GM19467 (cell line): ENCODE data around the gene ALPG.
"Not testable (repeated sequence)": the region's sequence is repeated elsewhere in the genome, so short reads cannot be mapped to it uniquely, and the experiment has no call there.

Source experiments
- ATAC-seq: cut with Tn5 transposase; IDR thresholded peaks from one replicate; pipeline ENCODE4 v1.9.1; 2021; ENCODE audit warnings: mild to moderate bottlenecking, moderate library complexity; ENCODE audit not compliant: unreplicated experiment

The ALPG gene

GRCh38 chr2:232418466-232419244, 12.0 kb downstream of the ALPG start:
- ATAC-seq, result no peak

GRCh38 chr2:232419245-232420072, 12.8 kb downstream of the ALPG start:
- ATAC-seq, result no peak

GRCh38 chr2:232420073-232420454, 13.4 kb downstream of the ALPG start:
- ATAC-seq, result no peak

- ATAC-seq, result no peak
These were observed 14.0 kb downstream of the ALPG start for GRCh38 chr2:232420463-232421188.

- ATAC-seq, result no peak
These were observed 14.6 kb downstream of the ALPG start for GRCh38 chr2:232421189-232421785.

DNA sequence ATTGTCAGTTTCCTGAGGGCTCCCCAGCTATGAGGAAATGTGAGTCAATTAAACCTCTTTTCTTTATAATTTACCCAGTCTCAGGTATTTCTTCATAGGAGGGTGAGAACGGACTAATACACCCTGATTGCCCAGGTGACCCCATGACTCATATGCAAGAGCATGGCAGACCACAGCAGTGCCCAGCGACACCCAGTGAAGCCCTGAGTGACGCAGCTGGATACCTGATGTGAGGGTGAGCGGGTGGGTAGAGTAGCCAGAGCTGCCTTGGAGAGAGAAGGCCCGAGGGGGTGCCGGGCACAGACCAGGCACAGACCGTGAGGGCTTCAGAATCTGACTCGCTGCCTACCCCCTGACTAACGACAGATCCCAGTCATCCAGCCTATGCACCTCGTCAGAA, 15.4 kb downstream of the ALPG start:
- ATAC-seq, result no peak

- not testable (repeated sequence) for ATAC-seq
These were observed 16.4 kb downstream of the ALPG start for GRCh38 chr2:232422996-232423395.

DNA sequence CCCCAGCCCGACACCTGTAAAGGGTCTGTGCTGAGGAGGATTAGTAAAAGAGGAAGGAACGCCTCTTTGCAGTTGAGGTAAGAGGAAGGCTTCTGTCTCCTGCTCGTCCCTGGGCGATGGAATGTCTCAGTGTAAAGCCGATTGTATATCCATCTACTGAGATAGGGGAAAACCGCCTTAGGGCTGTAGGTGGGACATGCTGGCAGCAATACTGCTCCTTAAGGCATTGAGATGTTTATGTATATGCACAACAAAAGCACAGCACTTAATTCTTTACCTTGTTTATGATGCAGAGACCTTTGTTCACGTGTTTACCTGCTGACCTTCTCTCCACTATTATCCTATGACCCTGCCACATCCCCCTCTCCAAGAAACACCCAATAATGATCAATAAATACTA, 16.8 kb downstream of the ALPG start:
- ATAC-seq, result not testable (repeated sequence)

- ATAC-seq, result no peak
These were observed 25.3 kb downstream of the ALPG start for GRCh38 chr2:232431705-232432590.

DNA sequence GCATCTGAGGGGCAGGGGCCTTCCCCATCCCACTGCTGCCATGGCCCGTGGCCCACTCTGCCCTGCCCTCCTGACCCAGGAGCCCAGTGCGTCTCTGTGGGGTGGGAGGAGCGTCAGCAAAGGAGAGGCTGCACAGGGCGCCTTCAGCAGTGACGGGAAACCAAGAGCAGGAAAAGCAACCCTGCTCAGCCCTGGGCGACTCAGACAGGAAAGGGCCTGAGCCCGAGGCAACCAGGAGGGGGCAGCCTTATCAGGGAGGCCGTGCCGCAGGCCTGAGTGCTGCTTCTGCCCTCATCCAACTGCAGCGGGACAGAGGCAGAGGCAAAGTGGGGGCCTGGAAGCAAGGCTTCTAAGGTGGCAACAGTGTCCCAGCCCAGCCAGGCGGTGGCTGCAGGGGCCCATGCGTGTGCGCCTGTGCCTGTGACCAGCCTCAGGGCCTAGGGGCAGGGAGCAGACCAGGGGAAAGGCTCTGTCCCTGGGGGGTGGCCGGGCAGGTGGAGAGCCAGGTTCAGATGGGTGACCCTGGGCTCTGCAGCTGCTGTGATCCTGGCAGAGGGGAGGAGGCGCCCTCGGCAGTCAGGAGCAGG, 26.0 kb downstream of the ALPG start:
- no peak for ATAC-seq

GRCh38 chr2:232433622-232434021, 27.0 kb downstream of the ALPG start:
- not testable (repeated sequence) for ATAC-seq

- no peak for ATAC-seq
These were observed 27.4 kb downstream of the ALPG start for GRCh38 chr2:232434091-232434490.

- ATAC-seq, result no peak
These were observed 28.1 kb downstream of the ALPG start for GRCh38 chr2:232434563-232435374.

GRCh38 chr2:232435375-232435648, 28.7 kb downstream of the ALPG start:
- no peak for ATAC-seq

- no peak for ATAC-seq
These were observed 29.2 kb downstream of the ALPG start for GRCh38 chr2:232435805-232436204.

GRCh38 chr2:232436381-232437194, 29.9 kb downstream of the ALPG start:
- no peak for ATAC-seq

DNA sequence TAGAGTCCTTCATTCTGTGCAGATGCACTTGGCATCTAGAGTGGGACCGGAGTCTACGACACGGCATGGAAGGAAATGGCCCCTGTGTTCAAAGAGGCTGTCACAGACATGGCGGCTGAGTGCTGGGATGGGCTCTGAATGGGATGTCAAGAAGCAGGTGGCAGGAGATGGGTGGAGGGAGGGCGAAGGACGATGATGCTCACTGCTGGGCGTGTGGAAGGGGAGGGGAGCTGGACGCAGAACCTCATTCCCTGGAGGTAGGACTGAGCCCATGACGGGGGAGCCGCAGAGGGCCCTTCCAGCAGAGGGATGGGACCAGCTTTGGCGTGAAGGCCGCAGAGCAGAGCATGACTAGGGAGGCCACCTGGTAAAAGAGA, 30.5 kb downstream of the ALPG start:
- no peak for ATAC-seq

- ATAC-seq, result no peak
These were observed 31.4 kb downstream of the ALPG start for GRCh38 chr2:232438091-232438490.
